Measurements from ENCODE around the gene DENND4A.

GRCh38 chr15:65839354-65839901 is 47.3 kb upstream of the DENND4A start:
- TF ChIP-seq CTCF (IDR thresholded peaks at IDR 0.05) (no peak), POLR2AphosphoS5 (IDR thresholded peaks at IDR 0.05) (no peak), EP300 (IDR thresholded peaks at IDR 0.05) (no peak)
